Measurements from ENCODE around the gene HIVEP3.
A peak's percentile ranks its signal among the peaks of the same experiment; 100 is the strongest.

HIVEP3 gene

DNA sequence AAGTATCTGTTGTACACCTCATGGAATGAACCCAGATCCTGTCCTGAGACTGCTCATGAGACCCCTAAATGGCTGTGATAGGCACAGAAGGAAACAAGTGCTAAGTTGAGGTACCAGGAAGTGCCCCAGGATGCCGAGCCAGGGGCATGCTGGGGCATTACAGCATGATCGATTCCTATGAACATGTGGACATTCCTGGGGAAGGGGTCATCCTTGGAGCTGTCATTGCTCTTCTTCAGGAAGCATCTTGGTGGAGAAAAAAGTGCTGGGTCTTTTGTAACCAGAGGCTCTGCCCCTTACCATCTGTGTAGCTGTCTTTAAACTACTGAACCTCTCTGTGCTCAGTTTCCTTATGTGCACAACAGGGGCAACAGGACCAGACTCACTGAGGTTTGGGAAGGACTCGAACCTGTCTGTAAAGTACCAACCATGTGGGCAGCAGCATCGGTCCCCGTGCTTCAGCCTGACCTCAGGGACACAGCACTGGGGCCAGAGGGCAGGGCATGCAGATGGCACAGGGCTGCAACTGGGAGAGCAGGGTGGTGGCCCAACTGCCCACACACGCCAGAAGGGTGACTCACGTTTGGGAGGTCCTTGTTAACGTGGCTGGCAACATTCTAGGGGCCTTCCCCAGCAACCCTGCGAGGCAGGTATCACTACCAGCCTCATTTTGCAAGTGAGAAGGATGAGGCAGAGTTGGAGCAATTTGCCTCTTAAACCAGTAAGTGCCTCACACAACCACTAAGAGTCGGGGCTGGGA lies 291.9 kb downstream of the HIVEP3 start:
- peak; percentile 33 for DNase-seq (ENCODE audit: low read depth)
- H3K4me3 ChIP-seq (ENCODE audit: low read depth, low read length), result no peak overlapping the region
- TF ChIP-seq CTCF (IDR thresholded peaks at IDR 0.05; ENCODE audit: insufficient read depth, low read depth, low read length, missing control alignments), result no peak

DNA sequence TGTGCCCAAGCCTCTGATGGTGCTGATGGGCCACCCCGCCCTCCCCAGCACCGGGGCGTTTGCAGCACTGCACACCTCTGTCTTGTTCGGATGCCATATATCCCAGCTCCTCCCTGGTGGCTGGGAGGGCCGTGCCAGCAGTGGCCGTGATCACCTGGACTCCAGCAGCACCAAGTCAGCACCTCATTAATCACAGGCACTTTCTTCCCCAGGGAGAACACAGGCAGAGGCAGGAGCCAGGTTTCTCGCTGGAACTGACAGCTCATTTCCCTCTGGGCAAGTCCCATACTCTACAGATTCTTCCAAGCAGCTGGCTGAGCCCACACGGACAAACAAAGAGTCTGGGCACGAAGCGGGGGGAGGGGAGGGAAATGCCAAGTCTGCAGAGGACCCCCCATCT lies 292.6 kb downstream of the HIVEP3 start:
- DNase-seq (ENCODE audit: low read depth), result no peak
- H3K4me3 ChIP-seq (ENCODE audit: low read depth, low read length), result no peak overlapping the region
- no peak for TF ChIP-seq CTCF (IDR thresholded peaks at IDR 0.05; ENCODE audit: insufficient read depth, low read depth, low read length, missing control alignments)

GRCh38 chr1:41623736-41624135 lies 295.0 kb downstream of the HIVEP3 start:
- TF ChIP-seq CTCF (IDR thresholded peaks at IDR 0.05; ENCODE audit: insufficient read depth, low read depth, low read length, missing control alignments), result no peak
- H3K4me3 ChIP-seq (ENCODE audit: low read depth, low read length), result peak overlapping the region; percentile 50
- peak; percentile 18 for DNase-seq (ENCODE audit: low read depth)

GRCh38 chr1:41622859-41623732 lies 295.6 kb downstream of the HIVEP3 start:
- DNase-seq (ENCODE audit: low read depth), result peak; percentile 73
- no peak for TF ChIP-seq CTCF (IDR thresholded peaks at IDR 0.05; ENCODE audit: insufficient read depth, low read depth, low read length, missing control alignments)
- H3K4me3 ChIP-seq (ENCODE audit: low read depth, low read length), result peak overlapping the region; percentile 50

DNA sequence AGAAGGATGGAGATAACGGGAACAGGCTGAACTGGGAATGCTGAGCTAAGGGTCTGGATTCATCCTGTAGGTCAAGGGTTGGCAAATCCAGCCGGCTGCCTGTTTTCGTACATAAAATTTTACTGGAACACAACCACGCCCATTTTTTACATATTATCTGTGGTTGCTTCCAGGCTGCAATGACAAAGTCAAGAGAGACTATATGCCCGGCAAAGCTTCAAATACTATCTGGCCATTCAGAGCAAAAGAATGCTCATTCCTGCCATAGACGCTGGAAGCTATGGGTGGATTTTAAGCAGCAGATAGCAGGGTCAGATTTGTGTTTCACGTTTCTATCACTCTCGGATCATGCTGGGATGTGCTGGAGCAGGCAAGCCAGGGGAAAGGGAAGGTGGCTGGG lies 296.3 kb downstream of the HIVEP3 start:
- TF ChIP-seq CTCF (IDR thresholded peaks at IDR 0.05; ENCODE audit: insufficient read depth, low read depth, low read length, missing control alignments), result no peak
- no peak for DNase-seq (ENCODE audit: low read depth)
- H3K4me3 ChIP-seq (ENCODE audit: low read depth, low read length), result peak overlapping the region; percentile 50

DNA sequence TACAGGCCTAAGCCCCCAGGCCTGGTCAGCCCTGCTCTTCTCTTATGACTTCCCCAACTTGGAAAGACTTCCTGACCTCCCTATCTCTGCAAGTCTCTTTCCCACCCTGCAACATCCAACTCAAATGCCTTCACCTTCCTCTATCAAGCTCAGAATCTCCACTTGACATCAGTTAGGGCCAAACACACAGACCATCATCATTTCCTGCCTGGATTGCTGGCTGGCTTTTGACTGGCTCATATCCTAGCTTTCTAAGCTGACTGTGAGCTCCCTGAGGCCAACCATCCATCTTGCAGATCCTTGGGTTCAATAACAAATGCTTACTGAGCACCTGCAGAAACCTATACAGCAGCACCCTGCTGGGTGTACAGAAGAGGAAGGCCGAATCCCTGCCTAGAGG lies 296.9 kb downstream of the HIVEP3 start:
- no peak overlapping the region for H3K4me3 ChIP-seq (ENCODE audit: low read depth, low read length)
- no peak for TF ChIP-seq CTCF (IDR thresholded peaks at IDR 0.05; ENCODE audit: insufficient read depth, low read depth, low read length, missing control alignments)
- no peak for DNase-seq (ENCODE audit: low read depth)

Data from GM12865 (cell line).